GM12864 (cell line): ENCODE results near the gene TAF7.

Experiments
- DNase-seq: peaks from one replicate; pipeline ENCODE4 v3.0.0-alpha.2; 2011; ENCODE audit warnings: low read depth
- H3K4me3 ChIP-seq: 2 replicates; pipeline ENCODE4 v1.5.1; 2011; ENCODE audit warnings: mild to moderate bottlenecking, low read depth, low read length, control low read depth
- TF ChIP-seq, protein P1 (sequence below): IDR thresholded peaks from 2 replicates; pipeline ENCODE4 v1.5.1; 2011; ENCODE audit warnings: low read depth, mild to moderate bottlenecking, moderate library complexity, low read length, control low read depth, inconsistent platforms; ENCODE audit errors: missing control alignments

Gene TAF7

GRCh38 chr5:141320225-141321169 lies at the start of gene TAF7:
Gene TAF7 (minus strand): TSS chr5:141320784. CDS start chr5:141320044, 740 bp downstream.
- H3K4me3 ChIP-seq, result peak within 1 kb of the TSS; percentile 85
- DNase-seq, result peak; percentile 89
- TF ChIP-seq, protein P1, sequence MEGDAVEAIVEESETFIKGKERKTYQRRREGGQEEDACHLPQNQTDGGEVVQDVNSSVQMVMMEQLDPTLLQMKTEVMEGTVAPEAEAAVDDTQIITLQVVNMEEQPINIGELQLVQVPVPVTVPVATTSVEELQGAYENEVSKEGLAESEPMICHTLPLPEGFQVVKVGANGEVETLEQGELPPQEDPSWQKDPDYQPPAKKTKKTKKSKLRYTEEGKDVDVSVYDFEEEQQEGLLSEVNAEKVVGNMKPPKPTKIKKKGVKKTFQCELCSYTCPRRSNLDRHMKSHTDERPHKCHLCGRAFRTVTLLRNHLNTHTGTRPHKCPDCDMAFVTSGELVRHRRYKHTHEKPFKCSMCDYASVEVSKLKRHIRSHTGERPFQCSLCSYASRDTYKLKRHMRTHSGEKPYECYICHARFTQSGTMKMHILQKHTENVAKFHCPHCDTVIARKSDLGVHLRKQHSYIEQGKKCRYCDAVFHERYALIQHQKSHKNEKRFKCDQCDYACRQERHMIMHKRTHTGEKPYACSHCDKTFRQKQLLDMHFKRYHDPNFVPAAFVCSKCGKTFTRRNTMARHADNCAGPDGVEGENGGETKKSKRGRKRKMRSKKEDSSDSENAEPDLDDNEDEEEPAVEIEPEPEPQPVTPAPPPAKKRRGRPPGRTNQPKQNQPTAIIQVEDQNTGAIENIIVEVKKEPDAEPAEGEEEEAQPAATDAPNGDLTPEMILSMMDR, result peak; percentile 81

DNA sequence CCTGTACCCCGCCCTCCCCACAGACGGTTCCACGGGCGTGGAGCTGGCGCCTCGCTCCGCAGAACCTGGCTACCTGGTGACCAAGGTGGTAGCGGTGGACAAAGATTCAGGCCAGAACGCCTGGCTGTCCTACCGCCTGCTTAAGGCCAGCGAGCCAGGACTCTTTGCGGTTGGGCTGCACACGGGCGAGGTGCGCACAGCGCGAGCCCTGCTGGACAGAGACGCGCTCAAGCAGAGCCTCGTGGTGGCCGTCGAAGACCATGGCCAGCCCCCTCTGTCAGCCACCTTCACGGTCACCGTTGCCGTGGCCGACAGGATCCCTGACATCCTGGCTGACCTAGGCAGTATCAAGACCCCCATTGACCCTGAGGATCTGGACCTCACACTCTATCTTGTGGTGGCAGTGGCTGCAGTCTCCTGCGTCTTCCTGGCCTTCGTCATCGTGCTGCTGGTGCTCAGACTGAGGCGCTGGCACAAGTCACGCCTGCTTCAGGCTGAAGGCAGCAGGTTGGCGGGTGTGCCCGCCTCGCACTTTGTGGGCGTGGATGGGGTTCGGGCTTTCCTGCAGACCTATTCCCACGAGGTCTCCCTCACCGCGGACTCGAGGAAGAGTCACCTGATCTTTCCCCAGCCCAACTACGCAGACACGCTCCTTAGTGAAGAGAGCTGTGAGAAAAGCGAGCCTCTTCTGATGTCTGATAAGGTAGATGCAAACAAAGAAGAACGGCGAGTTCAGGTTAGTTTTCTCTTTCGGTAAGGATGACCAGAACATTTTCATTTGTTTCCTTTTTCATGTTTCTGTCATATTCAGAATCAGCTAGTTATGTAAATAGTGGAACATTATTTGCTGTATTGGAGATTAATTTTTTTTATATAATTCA lies 45.7 kb upstream of the TAF7 start:
- DNase-seq, result no peak
- no peak overlapping the region for H3K4me3 ChIP-seq
- TF ChIP-seq, protein P1, result no peak

GRCh38 chr5:141363952-141364660 lies 43.5 kb upstream of the TAF7 start, which contains the start of gene PCDHGA5:
Gene PCDHGA5 (plus strand): TSS chr5:141364162. CDS start chr5:141364331, 169 bp downstream.
- no peak for DNase-seq
- TF ChIP-seq, protein P1, result no peak
- H3K4me3 ChIP-seq, result no peak within 1 kb of the TSS

DNA sequence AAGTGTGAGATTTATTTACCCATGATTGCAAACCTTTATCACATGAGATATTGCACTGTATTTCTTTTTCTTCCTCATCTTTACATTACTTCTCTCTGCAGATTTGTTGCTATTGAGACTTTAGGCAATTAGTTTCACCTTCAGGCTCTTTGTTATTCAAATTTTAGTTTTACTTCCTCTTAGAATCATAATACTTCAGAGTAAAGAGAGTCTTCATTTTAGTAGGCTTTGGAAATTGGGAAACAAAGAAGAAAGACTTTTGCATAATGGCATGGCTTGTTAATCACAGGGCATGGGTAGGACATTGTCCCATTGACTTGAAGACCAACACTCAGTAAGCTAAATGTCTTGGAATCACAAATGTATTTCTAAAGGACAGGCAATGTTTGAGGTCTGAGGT lies 42.1 kb upstream of the TAF7 start:
- H3K4me3 ChIP-seq, result no peak overlapping the region
- DNase-seq, result no peak
- TF ChIP-seq, protein P1, result no peak

GRCh38 chr5:141360685-141361084 lies 40.1 kb upstream of the TAF7 start:
- TF ChIP-seq, protein P1, result no peak
- H3K4me3 ChIP-seq, result peak overlapping the region; percentile 54; the same call in 1 of the 2 replicates

DNA sequence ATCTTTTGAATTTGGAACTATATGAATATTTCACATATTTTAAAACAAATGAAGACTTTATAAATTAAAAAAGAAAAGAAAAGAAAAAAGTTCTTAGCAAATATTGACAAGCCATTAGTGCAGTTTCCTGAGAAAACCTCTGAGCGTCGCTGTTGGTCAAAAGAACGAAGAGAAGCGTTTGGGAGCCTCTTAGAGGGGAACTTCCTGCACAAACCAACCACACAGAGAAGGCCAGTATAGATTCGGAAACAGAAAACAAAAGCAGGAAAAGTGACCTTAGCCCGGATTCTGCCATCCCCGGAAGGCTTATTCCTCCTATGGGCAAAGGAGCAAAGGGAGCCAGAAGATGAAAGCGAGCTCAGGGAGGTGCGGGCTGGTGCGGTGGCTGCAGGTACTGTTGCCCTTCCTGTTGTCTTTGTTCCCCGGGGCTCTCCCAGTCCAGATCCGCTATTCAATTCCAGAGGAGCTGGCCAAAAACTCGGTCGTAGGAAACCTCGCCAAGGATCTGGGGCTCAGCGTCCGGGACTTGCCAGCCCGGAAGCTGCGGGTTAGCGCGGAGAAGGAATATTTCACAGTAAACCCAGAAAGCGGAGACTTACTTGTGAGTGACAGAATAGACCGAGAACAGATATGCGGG lies 39.3 kb upstream of the TAF7 start, which contains the start of gene PCDHGB2:
Gene PCDHGB2 (plus strand): TSS at position 205 of the 637 bp plus-strand sequence. CDS start 142 bp downstream, at position 347.
- TF ChIP-seq, protein P1, result peak; percentile 66
- DNase-seq, result peak; percentile 49
- peak within 1 kb of the TSS; percentile 54 for H3K4me3 ChIP-seq

More at GRCh38 chr5:141360685-141361084, 40.1 kb upstream of the TAF7 start:
- no peak for DNase-seq
